ENCODE measurements around the gene NETO2.
"Not testable (repeated sequence)": the region's sequence is repeated elsewhere in the genome, so short reads cannot be mapped to it uniquely, and the experiment has no call there.

Gene NETO2

DNA sequence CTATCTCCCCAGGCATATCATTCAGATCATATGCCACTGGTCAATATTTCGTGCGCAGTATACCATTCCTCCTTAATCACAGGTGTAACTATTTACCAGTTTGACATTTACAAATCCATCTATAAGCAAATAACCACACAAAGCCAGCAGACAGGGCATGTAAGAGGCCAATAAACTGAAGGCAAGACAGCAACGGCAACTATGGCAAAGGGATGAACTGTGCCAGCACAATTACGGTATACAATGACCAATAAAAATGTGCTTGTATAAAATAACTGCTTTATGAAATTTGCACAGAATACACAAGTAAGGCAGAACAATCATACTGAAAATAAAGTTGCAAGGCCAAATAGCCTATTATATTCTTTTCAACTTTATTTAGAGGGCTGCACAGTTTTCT lies 9.2 kb downstream of the NETO2 start:
- no peak for DNase-seq

DNA sequence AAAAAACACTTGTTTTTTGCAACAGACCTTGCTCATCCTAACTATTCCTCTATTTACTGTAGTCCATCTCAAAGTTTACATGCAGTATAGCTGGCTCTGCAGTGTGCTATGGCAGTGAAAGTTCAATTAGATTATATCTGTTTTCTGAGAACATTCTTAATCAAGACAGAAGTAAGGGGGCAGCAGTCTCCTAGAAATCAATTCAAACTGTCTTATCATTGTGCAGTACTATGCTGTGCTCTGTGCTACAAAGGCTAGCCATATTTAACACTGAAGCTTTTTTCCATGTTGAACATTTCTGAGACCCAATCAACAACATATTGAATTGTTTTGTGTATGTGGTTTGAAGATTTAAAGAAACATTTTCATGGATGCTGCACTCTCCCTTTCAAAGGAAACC lies 11.4 kb downstream of the NETO2 start:
- no peak for DNase-seq

DNA sequence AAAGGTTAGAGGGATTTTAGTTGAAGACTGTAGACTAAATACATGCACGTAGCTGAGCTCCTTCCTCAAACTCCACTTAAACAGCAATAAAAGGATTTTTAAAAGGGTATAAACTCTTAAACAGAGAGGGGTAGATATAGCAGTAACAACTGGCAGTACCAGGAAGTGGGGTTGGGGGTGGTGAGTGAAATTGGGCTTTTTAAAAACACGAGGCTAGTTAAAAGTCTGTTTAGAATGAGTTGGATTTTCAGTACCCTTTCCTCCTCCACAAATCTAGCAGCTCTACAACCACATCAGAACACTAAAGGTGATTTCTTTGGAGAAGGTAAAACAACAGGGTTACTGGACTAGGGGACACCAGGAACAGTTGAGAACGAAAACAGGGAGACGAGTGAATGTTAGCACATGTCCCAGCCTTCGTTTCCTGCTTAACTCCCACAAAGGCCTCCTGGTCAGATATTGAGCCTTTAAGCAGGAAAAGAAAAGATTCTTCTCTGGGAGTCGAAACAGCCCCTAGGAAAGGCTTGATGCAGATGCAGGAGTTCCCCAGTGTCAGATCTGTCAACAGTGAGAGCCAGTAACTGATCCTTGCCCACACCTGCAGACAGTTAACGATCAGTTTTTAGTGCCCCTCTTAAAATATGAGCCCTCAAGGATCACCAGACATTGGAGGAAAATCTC lies 13.8 kb downstream of the NETO2 start:
- DNase-seq: no peak

DNA sequence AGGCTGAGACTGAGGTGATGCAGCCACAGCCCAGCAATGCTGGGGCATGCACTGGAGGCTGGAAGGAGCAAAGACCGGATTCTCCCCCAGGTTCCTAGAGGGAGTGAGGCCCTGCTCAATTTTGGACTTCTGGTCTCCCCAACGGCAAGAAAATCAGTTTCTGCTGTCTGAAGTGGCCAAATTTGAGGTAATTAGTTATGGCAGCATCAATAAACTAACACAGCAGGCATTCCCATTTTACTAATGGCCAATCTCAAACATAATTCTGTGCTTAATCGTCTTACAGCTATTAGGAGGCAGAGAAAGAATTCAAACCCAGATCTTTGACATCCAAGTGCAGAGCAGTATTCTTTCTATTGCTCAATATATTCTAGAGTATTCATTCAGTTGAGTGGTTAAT lies 16.2 kb downstream of the NETO2 start:
- DNase-seq: no peak

DNA sequence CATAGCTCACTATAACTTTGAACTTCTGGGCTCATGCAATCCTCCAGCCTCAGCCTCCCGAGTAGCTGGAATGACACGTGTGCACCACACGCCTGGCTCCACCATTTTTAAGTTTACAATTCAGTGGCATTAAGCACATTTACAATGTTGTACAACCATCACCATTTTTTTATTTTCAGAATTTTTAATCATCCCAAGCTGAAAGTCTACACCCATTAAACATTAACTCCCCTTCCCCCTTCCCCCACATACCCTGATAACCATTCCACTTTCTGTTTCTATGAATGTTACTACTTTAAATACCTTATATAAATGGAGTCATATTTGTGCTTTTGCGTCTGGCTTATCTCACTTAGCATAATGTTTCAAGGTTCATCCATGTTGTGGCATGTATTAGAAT lies 18.0 kb downstream of the NETO2 start:
- no peak for DNase-seq

DNA sequence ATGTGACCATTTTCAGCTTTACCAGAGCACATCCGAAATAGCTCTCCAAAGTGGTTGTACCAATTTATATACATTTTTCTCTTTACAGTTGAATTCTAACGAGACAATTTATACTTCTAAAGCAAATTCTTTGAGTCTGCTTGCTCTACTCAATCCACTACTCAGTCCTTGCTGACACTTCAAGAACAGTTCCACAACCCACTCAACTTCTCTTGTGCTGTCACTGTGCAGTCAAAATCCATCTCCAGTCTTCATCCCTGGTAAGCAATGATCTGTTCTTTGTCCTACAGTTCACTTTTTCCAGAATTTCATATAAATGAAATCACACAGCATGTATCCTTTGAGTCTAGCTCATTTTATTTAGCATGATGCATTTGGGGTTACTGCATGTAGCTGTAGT lies 30.6 kb downstream of the NETO2 start:
- DNase-seq: no peak

DNA sequence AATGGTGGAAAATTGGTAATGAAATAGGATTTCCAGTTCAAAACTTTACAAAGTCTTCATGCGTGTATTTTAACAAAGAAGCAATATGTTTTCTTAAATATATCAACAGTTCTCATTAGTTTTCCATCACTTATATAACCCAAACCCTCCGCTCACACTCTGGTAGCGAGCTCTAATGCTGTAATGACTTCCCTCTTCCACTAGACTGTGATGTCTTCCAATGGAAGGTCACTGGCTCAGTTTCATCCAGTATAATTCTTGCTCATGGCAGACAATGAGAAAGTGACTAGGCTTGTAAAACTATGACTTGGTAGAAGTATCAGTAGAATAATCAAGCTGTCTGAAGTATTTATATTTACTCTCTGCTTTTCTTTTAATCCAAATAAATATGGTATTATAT lies 32.8 kb downstream of the NETO2 start:
- no peak for DNase-seq

DNA sequence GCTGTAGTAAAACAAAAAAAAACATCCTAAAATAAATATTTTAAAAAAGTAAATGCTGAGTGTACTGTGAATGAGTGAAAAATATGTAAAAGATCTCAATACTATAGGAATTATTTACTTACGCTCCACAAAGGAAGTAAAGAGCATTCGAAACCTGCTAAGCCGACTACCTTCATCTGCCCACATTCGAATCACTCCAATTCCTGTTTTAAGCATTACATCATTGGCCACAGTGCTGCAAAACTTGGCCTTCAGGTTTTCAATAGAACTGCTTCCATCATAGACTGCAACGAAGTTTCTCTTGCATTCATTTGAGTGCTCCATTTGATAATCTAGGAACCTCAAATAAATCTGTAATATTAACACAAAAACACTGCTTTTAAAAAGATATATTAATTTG lies 34.4 kb downstream of the NETO2 start:
- no peak for DNase-seq

DNA sequence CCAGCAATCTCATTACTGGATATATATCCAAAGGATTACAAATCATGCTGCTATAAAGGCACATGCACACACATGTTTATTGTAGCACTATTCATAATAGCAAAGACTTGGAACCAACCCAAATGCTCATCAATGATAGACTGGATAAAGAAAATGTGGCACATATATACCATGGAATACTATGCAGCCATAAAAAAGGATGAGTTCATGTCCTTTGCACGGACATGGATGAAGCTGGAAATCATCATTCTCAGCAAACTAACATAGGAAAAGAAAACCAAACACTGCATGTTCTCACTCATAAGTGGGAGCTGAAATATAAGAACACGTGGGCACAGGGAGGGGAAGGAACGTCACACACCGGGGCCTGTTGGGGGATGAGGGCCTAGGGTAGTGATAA lies 40.8 kb downstream of the NETO2 start:
- not testable (repeated sequence) for DNase-seq

DNA sequence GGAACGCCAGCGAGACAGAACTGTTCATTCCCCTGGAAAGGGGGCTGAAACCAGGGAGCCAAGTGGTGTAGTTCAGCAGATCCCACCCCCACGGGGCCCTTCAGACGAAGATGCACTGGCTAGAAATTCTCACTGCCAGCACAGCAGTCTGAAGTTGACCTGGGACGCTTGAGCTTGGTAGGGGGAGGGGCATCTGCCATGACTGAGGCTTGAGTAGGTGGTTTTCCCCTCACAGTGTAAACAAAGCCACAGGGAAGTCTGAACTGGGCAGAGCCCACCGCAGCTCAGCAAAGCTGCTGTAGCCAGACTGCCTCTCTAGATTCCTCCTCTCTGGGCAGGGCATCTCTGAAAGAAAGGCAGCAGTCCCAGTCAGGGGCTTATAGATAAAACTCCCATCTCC lies 46.6 kb downstream of the NETO2 start:
- not testable (repeated sequence) for DNase-seq

DNA sequence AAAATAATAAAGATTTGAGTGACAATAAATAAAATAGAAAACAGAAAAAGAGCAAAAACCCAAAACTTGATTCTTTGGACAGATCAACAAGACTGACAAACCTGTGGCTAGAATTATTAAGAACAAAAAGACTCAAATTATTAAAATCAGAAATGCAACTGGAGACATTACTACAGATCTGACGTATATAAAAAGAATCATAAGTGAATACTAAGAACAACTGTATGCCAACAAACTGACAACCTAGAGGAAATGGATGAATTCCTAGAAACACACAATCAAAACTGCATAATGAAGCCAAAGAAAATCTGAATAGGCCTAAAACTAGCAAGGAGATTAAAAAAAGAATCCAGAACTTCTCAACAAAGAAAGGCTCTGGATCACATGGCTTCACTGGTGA lies 47.4 kb downstream of the NETO2 start:
- no peak for DNase-seq

DNA sequence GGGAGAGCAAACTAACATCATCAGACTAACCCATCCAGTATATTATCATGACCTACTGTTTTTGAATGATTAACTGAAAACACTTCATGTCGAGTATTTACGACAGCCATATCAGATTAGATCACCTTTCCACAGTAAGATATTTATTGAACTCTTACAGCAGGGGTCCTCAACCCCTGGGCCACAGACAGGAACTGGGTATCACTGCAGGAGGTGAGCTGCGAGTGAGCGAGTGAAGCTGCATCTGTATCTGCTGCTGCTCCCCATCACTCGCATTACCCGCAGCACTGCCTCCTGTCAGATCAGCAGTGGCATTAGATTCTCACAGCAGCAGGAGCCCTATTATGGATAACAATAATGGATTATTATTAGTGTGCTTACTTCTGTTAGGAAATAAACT lies 59.5 kb downstream of the NETO2 start:
- no peak for DNase-seq

DNA sequence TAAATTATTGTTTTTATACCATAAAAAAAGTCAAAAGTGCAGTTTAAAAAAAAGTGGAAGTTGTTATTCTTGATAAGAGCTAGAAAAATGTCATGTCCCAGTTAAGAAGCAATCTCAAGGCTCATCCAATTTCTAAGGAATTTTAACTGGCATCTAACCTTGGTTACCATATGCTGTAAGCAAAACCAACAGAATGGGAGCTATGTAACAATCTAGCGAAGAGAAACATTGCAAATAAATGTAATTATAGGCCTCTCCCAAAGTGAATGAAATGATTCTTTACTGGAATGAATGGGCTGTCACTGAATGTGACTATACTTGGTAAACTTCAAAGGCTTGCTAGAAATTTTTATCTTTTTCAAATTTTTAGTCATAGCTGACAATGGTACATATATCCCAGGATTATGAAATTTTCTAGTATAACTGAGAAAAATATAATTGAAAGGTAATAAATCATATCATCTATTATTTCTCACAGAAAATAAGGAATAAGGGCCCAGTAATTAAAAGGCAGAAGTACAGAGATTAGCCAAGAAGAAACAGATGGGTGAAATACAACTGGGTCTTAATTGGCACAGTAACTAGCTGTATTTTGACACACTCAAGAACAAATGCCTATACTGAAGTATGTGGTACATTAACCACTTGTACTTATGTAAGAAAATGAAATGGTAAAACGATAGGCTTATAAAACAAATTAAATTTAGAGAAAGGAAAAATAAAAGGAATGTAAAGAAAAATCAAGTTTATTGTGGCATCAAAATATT lies 61.5 kb downstream of the NETO2 start:
- DNase-seq: no peak

DNA sequence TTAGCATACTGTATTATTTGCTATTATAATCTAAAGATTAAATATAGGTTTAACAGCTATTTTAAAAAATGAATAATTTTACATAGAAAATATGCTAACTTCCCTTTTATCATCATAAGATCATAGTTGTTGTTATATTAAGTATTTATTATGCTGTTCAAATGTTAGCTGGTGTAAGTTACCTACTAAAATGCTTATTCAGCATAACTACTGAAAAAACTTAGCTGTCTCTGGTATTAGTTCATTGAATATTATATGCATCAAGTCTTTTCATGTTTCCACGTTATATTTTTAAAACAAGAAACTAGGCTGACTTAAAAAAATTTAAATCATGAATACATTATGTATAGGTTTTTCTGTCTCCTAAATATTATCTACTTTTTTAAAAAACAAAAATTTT lies 62.6 kb downstream of the NETO2 start:
- DNase-seq: no peak

DNA sequence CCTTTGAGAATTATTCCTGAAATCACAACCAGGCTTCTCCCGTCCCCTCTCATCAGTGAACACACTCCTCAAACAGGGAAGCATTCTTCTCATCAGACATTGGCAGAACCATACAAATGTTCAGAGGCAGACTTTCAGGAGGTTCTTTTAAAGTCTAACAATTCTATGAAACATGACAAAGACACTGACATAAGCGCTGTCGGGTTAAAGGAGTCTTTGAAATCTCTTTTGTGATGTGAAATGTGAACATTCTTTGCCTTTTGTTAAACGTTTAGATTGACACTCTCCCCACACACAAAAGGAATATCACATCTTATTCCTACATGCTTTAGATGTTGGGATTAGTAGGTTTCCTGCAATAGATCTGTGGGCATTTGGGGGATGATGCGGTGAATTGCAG lies 63.9 kb downstream of the NETO2 start:
- DNase-seq: no peak

DNA sequence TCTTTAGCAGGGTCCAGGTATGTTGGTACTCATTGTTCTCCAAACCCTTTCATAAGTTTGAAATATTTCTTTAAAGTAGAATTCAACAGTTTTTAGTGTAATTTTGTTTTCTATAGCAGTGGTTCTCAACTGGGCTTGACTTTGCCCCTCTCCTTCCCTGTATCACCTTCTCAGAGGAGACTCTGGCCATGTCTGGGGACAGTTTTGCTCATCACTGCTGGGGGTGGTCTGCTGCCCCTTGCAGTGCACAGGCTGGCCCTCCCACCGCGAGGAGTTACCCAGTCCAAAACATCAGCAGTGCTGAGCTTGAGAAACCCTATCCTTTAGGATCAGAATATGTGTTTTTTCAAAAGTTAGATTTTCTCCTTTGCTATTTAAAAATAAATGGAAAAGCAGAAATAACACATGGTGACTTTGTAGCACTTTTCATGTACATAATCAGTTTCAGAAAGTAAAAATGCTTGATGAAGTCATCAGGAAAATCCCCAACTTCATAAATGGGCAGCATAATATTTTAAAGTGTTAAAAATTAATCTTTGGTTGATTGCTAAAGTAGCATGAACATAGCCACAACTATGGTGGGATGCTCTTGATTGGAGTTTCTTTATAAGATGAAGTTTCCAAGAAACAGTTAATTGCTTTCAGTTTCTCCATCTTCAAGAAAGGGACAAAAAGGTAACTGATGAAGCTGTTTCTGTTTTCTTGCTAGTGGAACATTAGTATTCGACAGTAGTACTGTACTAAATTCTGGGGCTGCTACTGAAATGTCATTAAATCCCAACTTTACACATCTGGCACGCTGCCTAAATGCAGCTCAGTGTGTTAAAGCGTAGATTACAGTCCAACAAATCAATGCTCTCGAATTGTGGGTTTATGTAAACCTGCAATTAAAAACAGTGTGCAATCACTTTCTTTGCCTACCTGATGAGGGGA lies 70.3 kb downstream of the NETO2 start:
- DNase-seq: no peak

DNA sequence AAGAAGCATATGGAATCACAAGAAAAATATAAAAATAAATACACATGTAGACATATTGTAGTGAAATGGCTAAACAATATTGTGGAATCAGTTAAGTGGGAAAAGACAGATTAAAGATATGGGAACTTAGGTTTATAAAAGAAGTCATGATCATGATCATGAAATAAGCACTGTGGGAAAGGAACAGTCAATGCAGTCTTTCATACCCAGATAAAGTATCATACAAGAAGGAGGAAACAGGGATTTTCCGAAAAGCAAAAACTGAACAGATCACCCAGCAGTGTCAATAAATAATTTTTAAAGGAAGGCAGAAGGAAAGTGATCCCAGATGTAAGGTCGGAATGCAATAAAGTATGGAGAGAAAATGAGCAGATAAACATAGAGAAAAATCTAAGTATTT lies 71.6 kb downstream of the NETO2 start:
- no peak for DNase-seq

DNA sequence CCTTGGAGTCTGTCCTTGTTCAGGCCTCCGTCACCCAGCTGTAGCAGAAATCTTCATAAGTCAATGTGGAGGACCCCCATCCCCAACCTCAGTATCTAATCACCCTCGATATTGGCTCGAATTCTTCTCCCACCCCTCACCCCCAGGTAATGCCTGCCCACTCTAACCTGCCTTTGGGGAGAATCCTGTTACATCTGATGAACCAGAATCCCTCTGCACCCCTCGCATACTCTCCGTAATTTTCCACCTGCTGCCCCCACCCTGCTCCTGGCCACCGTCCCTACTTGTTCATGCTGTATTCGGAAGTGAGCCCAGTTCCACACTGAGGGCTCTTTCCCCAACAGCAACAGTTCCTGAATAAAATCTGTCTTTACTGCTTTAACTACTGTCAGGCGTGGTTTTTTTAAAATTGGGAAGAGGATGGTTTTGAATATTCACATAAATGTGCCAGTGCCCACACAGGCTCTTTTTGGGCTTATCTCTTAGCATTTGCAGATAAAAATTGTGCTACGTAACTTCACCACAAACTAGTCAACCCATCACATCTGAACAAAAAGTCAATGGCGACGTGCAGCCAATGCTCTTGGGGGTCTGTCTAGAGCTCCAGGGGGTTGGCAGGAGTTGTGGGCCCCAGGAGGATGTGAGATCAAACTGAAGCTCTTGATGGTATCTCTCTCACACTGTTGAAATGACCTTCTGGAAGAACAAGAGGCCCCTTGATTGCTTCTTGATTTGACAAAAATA lies 73.7 kb downstream of the NETO2 start:
- DNase-seq: no peak

DNA sequence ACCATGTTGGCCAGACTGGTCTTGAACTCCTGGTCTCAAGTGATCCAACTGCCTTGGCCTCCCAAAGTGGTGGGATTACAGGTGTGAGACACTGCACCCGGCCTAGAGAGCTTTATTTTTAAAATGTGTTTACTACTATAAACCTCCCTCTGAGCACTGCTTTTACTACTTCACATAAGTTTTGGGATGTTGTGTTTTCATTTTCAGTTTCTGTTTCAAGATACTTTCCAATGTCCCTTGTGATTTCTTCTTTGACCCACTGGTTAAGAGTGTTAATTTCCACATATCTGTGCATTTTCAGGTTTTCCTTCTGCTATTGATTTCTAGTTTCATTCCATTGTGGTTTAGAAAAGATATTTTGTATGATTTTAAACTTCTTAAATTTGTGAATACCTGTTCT lies 74.4 kb downstream of the NETO2 start:
- DNase-seq: no peak

DNA sequence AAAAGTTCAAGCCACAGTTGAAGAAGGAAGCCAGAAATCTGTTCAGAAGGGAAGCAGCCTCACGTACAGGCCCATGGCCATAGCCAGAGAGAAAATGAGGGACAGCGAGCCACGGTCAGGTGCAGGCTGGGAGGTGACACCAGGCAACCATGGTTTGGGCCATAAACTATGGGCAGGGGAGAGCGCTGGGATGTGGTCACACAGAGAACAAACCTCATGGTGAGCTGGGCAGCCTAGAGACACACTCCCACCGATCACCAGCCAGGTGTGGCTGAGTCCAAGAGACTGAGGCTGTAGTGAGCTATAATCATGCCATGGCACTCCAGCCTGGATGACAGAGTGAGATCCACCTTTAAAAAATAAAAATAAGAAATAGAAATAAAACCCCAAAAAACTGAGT lies 76.5 kb downstream of the NETO2 start:
- DNase-seq: no peak

DNA sequence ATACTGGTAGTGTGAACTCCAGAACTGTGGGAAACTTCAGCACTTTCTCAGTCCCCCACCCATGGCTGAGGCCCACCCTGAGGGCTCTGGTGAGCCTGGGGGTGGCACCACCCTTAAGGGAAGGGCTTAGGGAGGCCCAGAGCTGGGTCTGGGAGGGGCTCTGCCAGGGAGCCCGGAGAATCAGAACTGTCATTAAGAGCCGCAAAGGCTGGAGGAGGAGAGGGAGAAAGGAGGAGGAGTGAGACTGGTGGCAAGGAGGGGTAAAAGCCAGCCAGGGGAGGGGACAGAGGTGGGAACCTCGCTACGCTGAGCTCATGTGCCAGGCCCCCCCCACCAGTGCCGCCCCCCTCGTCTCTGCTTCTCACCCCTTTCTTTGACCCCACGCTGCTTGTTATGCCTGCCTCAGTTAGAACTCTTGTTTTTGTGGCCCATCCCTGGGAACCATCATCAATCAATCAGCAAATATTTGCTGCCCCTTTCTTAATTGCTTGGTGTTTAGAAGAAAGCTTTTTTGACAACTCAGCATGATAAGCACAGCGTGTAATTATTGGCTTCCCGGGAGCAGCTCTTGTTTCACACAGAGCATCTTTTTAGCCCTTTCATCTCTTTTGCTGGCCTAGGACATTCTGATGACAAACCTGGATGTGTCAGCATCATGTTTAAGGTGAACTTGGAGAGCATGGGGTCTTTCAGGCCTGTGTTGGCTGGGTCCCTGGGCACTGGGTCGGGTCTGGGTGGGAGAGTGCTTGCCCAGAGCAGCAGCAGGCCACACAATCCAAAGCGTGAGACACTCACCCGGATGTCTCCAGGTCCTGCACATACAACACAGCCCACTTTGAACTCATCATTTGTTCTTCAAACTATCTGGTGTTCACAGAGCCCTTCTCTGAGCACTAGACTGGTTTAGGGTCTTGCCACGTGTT lies 77.7 kb downstream of the NETO2 start:
- DNase-seq: no peak

DNA sequence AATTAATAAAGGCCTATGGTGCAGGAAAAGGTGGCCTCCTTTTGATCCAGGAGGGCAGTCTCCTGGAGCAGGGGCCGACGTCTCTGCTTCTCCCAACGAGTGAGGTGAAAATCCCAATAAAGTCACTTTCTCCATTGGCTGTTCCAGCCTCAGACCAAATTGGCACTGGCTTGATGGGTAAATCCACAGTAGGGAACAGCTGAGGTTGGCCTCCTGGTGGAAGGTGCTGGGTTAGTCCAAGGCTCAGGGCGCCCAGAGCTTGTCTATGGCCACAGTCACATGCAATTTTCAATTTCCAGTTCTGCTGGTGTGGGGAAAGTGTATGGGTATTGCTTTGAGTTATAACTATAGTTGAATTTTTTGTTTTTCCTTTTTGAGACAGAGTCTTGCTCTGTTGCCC lies 79.0 kb downstream of the NETO2 start:
- DNase-seq: no peak

Data from stimulated activated CD4-positive, alpha-beta T cell treated with anti-CD3 and anti-CD28 coated beads, Interleukin-1b, Interleukin-23, amount 100 ng/mL, for 48 hours (primary cell).